ENCODE results near the gene RANBP10.

GRCh38 chr16:67773099-67773498, 33.3 kb downstream of the RANBP10 start:
- no peak for TF ChIP-seq CEBPZ (IDR thresholded peaks at IDR 0.05; ENCODE audit: low read depth, low read length)
- TF ChIP-seq MXI1 (IDR thresholded peaks at IDR 0.05; ENCODE audit: low read depth, low read length), result no peak
- TF ChIP-seq POLR2A (IDR thresholded peaks at IDR 0.05; ENCODE audit: low read depth, low read length), result no peak
- TF ChIP-seq, protein P1, sequence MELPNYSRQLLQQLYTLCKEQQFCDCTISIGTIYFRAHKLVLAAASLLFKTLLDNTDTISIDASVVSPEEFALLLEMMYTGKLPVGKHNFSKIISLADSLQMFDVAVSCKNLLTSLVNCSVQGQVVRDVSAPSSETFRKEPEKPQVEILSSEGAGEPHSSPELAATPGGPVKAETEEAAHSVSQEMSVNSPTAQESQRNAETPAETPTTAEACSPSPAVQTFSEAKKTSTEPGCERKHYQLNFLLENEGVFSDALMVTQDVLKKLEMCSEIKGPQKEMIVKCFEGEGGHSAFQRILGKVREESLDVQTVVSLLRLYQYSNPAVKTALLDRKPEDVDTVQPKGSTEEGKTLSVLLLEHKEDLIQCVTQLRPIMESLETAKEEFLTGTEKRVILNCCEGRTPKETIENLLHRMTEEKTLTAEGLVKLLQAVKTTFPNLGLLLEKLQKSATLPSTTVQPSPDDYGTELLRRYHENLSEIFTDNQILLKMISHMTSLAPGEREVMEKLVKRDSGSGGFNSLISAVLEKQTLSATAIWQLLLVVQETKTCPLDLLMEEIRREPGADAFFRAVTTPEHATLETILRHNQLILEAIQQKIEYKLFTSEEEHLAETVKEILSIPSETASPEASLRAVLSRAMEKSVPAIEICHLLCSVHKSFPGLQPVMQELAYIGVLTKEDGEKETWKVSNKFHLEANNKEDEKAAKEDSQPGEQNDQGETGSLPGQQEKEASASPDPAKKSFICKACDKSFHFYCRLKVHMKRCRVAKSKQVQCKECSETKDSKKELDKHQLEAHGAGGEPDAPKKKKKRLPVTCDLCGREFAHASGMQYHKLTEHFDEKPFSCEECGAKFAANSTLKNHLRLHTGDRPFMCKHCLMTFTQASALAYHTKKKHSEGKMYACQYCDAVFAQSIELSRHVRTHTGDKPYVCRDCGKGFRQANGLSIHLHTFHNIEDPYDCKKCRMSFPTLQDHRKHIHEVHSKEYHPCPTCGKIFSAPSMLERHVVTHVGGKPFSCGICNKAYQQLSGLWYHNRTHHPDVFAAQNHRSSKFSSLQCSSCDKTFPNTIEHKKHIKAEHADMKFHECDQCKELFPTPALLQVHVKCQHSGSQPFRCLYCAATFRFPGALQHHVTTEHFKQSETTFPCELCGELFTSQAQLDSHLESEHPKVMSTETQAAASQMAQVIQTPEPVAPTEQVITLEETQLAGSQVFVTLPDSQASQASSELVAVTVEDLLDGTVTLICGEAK (IDR thresholded peaks at IDR 0.05; ENCODE audit: borderline replicate concordance), result no peak
